GM23338 (cell line): ENCODE data around the gene NTN1.

Experiments used
- EZH2 ChIP-seq: fragments of 200-600 bp; sonication (generic); IDR thresholded peaks from one replicate; pipeline ENCODE4 v1.8.0; 2017; ENCODE audit warnings: antibody characterized with exemption, mild to moderate bottlenecking, low read depth; ENCODE audit not compliant: unreplicated experiment
- POLR2AphosphoS5 ChIP-seq: IDR thresholded peaks from 2 replicates; pipeline ENCODE4 v1.6.1; 2016; ENCODE audit warnings: antibody characterized with exemption, low read depth
- TF ChIP-seq, protein P1 (sequence below), 2 experiments: fragments of 200-600 bp in 1 of 2; sonication (generic) in 1 of 2; conservative IDR thresholded peaks; 2 replicates each; pipeline versions ENCODE4 v1.5.1 to v1.6.1; 2016 to 2017; ENCODE audit warnings: antibody characterized with exemption in 2 of 2, low read depth in 2 of 2, mild to moderate bottlenecking in 2 of 2, moderate library complexity in 1 of 2

DNA sequence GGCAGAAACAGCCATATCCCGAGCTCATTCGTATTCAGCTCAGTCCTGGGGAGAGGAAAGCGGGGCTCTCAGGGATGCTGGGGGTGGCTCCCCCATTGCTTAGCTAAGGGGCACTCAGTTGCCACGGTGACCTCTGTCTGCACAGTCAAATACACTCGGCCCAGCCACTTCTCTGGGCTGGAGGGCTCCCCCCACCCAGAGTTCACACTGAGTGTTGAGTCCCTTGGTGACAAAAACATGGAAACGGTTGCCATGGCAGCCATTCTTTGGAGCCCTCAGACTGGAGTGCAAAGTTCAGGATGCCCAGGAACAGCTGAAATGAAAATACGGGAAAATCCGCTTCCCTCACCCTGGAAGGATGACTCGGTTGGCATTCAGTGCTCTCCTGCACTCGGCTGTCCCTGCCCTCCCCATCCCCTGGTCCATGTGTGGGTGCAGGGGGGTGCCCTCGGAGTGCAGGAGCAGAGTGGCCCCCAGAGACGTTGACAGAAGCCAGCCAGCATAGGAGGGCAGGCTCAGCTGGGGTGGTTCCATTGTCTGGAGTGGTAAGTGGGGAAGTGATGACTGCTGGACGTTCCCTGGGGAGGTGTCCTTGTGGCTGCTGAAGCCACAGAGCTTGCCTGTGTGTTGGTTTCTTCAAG is 216.5 kb downstream of the NTN1 start:
- TF ChIP-seq EZH2 (no peak), POLR2AphosphoS5 (no peak)
- TF ChIP-seq, protein P1, sequence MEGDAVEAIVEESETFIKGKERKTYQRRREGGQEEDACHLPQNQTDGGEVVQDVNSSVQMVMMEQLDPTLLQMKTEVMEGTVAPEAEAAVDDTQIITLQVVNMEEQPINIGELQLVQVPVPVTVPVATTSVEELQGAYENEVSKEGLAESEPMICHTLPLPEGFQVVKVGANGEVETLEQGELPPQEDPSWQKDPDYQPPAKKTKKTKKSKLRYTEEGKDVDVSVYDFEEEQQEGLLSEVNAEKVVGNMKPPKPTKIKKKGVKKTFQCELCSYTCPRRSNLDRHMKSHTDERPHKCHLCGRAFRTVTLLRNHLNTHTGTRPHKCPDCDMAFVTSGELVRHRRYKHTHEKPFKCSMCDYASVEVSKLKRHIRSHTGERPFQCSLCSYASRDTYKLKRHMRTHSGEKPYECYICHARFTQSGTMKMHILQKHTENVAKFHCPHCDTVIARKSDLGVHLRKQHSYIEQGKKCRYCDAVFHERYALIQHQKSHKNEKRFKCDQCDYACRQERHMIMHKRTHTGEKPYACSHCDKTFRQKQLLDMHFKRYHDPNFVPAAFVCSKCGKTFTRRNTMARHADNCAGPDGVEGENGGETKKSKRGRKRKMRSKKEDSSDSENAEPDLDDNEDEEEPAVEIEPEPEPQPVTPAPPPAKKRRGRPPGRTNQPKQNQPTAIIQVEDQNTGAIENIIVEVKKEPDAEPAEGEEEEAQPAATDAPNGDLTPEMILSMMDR (conservative IDR thresholded peaks at IDR 0.05; ENCODE audit: low read depth in 2 of 2): no peak
